AG04450 (cell line): ENCODE results near the gene CCDC68. TPM values are rescaled to one million over a fixed set of nuclear protein-coding genes. Genes with fewer than 3 reads are reported as not detected.

ENCODE experiments used
- CTCF ChIA-PET: fragments of 300-600, 350-600 bp; formaldehyde crosslinking; extraction: SDS; loops from one replicate; lab custom pipeline; 2022; ENCODE audit warnings: antibody characterized with exemption, inconsistent platforms; lab: Charles Lee
- POLR2A ChIA-PET: fragments of 350-600 bp; formaldehyde crosslinking; extraction: SDS; loops from one replicate; lab custom pipeline; 2021; ENCODE audit warnings: antibody characterized with exemption, inconsistent platforms; lab: Yijun Ruan, JAX
- DNase-seq: peaks from one replicate; pipeline ENCODE4 v3.0.0-alpha.2; 2011; ENCODE audit warnings: low read depth, low spot score
- H3K27ac ChIP-seq: one replicate; pipeline ENCODE4 v1.5.1; 2012; ENCODE audit warnings: low read depth, low read length, control low read depth
- H3K27me3 ChIP-seq: one replicate; pipeline ENCODE4 v1.6.0; 2012; ENCODE audit warnings: low read length; ENCODE audit not compliant: control insufficient read depth, insufficient read depth
- H3K4me3 ChIP-seq: 2 replicates; pipeline ENCODE4 v1.5.1; 2011; ENCODE audit warnings: mild to moderate bottlenecking, low read depth, low read length, control low read depth
- H3K9me3 ChIP-seq: 2 replicates; pipeline ENCODE4 v1.5.1; 2012; ENCODE audit warnings: low read length; ENCODE audit not compliant: control insufficient read depth, insufficient read depth
- polyA plus RNA-seq: library from polyadenylated mRNA; depleted of rRNA; stranded (reverse); fragments of >200 nt; gene quantifications from 2 replicates; pipeline ENCODE4 v1.2.3, GENCODE V29; 2011; rRNA removed
- TF ChIP-seq, protein P1 (sequence below): IDR thresholded peaks from 2 replicates; pipeline ENCODE4 v1.5.1; 2011; ENCODE audit warnings: low read depth, low read length, control low read depth, inconsistent platforms

Gene CCDC68
- polyA plus RNA-seq, 1 experiment: 9.5 TPM

GRCh38 chr18:54852780-54853675, 106.2 kb downstream of the CCDC68 start:
- ChIA-PET CTCF (no interaction called here), POLR2A (no interaction called here)
- no peak for DNase-seq

More at GRCh38 chr18:54852780-54853675, 106.2 kb downstream of the CCDC68 start:
- H3K4me3 ChIP-seq: no peak overlapping the region
- no peaks in the 10 kb centered on the region for H3K9me3 ChIP-seq
- TF ChIP-seq, protein P1, sequence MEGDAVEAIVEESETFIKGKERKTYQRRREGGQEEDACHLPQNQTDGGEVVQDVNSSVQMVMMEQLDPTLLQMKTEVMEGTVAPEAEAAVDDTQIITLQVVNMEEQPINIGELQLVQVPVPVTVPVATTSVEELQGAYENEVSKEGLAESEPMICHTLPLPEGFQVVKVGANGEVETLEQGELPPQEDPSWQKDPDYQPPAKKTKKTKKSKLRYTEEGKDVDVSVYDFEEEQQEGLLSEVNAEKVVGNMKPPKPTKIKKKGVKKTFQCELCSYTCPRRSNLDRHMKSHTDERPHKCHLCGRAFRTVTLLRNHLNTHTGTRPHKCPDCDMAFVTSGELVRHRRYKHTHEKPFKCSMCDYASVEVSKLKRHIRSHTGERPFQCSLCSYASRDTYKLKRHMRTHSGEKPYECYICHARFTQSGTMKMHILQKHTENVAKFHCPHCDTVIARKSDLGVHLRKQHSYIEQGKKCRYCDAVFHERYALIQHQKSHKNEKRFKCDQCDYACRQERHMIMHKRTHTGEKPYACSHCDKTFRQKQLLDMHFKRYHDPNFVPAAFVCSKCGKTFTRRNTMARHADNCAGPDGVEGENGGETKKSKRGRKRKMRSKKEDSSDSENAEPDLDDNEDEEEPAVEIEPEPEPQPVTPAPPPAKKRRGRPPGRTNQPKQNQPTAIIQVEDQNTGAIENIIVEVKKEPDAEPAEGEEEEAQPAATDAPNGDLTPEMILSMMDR: no peak
- no peaks in the 10 kb centered on the region for H3K27me3 ChIP-seq
- H3K27ac ChIP-seq: no peak overlapping the region

Other genes starting within 250 kb of the CCDC68 start
- gene RAB27B, start 131.0 kb downstream of the CCDC68 start, polyA plus RNA-seq: 1.4 and 1.9 TPM in 2 replicates